ENCODE measurements around the gene CD33.
A peak's percentile ranks its signal among the peaks of the same experiment; 100 is the strongest.

Gene CD33

GRCh38 chr19:51259348-51260245 is 34.7 kb downstream of the CD33 start:
- FAIRE-seq: peak; percentile 63

DNA sequence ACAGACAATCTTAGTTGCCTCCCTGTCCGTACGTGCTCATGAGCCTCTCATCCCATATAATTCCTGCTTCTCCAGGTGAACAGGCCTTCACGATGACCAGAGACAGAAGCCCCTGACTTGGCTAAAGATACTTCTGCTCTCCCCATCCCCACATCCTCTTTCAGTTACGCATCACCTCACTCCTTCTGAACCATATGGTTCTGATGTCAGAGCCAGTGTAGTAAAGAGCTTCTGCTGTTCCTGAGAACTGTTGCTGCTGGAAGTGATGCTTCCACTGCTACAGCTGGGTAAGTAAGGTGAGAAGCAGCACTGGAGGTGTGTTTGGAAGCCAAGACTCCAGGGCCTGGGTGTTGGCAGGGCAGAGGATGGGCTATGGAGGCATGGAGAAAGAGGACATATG is 38.9 kb downstream of the CD33 start:
- FAIRE-seq: no peak

- no peak for FAIRE-seq
Observed at GRCh38 chr19:51271067-51271466, 46.2 kb downstream of the CD33 start.

GRCh38 chr19:51272183-51272810 is 47.4 kb downstream of the CD33 start:
- FAIRE-seq: no peak

GRCh38 chr19:51274049-51274770 is 49.3 kb downstream of the CD33 start:
- FAIRE-seq: no peak

- no peak for FAIRE-seq
Observed at GRCh38 chr19:51277112-51277511, 52.2 kb downstream of the CD33 start.

DNA sequence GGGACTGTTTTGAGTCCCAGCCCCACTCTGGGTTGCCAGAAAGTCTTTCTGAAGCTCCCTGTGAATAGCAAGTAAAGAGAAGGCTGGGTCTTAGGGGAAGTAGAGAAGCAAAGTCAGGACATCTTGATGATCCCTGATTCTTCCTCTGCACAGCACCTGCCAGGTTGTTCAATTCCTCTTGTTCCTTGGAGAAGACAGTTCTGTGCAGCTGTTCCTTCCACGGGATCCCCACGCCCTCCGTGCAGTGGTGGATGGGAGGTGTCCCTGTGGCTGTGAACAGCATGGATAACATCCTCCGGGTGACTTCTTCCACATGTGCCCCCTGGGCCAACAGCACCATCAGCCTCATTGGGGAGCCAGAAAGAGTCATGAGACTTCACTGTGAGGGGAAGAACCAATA is 57.5 kb downstream of the CD33 start:
- no peak for FAIRE-seq

- FAIRE-seq: no peak
Observed at GRCh38 chr19:51285682-51286081, 60.8 kb downstream of the CD33 start.
